Measurements from ENCODE around the gene PTGDS. TPM values are rescaled to one million over a fixed set of nuclear protein-coding genes. Genes with fewer than 3 reads are reported as not detected.

Gene PTGDS
- total RNA-seq, 1 donor from 2014 or later = 477 TPM

- no peak for TF ChIP-seq CTCF (IDR thresholded peaks at IDR 0.05)
- H3K9me3 ChIP-seq = no peaks in the 10 kb centered on the region
- H3K4me3 ChIP-seq = no peak overlapping the region
- intact Hi-C loops (cut with DNase I) = loop anchor here (5.0 to 10.0 kb wide), 2 partner anchors 86 to 244 kb away; partner anchors contain the start of genes C8G and FBXW5
- no peaks in the 10 kb centered on the region for H3K27me3 ChIP-seq
- H3K4me1 ChIP-seq = peaks cover 45% of the 10 kb centered on the region
- peak; percentile 85 for DNase-seq
- peak overlapping the region; percentile 36 for H3K27ac ChIP-seq
- peak; percentile 1 for ATAC-seq
- no peaks in the 10 kb centered on the region for H3K36me3 ChIP-seq
Observed at GRCh38 chr9:137030538-137031527, 53.5 kb downstream of the PTGDS start.

Other genes starting within 250 kb of the PTGDS start
- 11.2 TPM for gene LCN10, start 234.6 kb upstream of the PTGDS start, total RNA-seq
- gene LCN6, start 229.0 kb upstream of the PTGDS start, total RNA-seq = 21.5 TPM
- not detected for gene LCN8, start 219.3 kb upstream of the PTGDS start, total RNA-seq
- not detected for gene LCN15, start 213.0 kb upstream of the PTGDS start, total RNA-seq
- gene TMEM141, start 186.2 kb upstream of the PTGDS start, total RNA-seq = 64.4 TPM
- 4.0 TPM for gene CCDC183, start 181.2 kb upstream of the PTGDS start, total RNA-seq
- gene RABL6, start 169.6 kb upstream of the PTGDS start, total RNA-seq = 68.2 TPM
- 2.7 TPM for gene AJM1, start 135.0 kb upstream of the PTGDS start, total RNA-seq
- 82.1 TPM for gene PHPT1, start 128.1 kb upstream of the PTGDS start, total RNA-seq
- gene MAMDC4, start 125.2 kb upstream of the PTGDS start, total RNA-seq = 12.9 TPM
- 250 TPM for gene EDF1, start 111.2 kb upstream of the PTGDS start, total RNA-seq
- 14.8 TPM for gene TRAF2, start 91.0 kb upstream of the PTGDS start, total RNA-seq
- 91.2 TPM for gene FBXW5, start 32.8 kb upstream of the PTGDS start, total RNA-seq
- gene C8G, start 32.3 kb upstream of the PTGDS start, total RNA-seq = 1.1 TPM
- gene LCN12, start 25.2 kb upstream of the PTGDS start, total RNA-seq = 2.6 TPM
- gene LCNL1, start 5.5 kb downstream of the PTGDS start, total RNA-seq = 5.1 TPM
- 53.1 TPM for gene PAXX, start 14.9 kb downstream of the PTGDS start, total RNA-seq
- 80.7 TPM for gene CLIC3, start 19.1 kb downstream of the PTGDS start, total RNA-seq
- gene ABCA2, start 50.7 kb downstream of the PTGDS start, total RNA-seq = 44.3 TPM
- gene FUT7, start 54.6 kb downstream of the PTGDS start, total RNA-seq = 0.81 TPM
- 152 TPM for gene NPDC1, start 68.7 kb downstream of the PTGDS start, total RNA-seq
- 0.41 TPM for gene ENTPD2, start 76.6 kb downstream of the PTGDS start, total RNA-seq
- 0.84 TPM for gene SAPCD2, start 93.1 kb downstream of the PTGDS start, total RNA-seq
- 30.7 TPM for gene UAP1L1, start 100.0 kb downstream of the PTGDS start, total RNA-seq
- gene MAN1B1, start 109.5 kb downstream of the PTGDS start, total RNA-seq = 39.4 TPM
- 183 TPM for gene DPP7, start 137.2 kb downstream of the PTGDS start, total RNA-seq
- gene GRIN1, start 161.7 kb downstream of the PTGDS start, total RNA-seq = 0.64 TPM
- not detected for gene LRRC26, start 192.5 kb downstream of the PTGDS start, total RNA-seq
- gene TMEM210, start 194.6 kb downstream of the PTGDS start, total RNA-seq = not detected
- gene ANAPC2, start 211.1 kb downstream of the PTGDS start, total RNA-seq = 51.4 TPM
- gene SSNA1, start 211.2 kb downstream of the PTGDS start, total RNA-seq = 55.5 TPM
- gene TPRN, start 223.2 kb downstream of the PTGDS start, total RNA-seq = 22.3 TPM
- gene TMEM203, start 228.1 kb downstream of the PTGDS start, total RNA-seq = 28.7 TPM
- gene NDOR1, start 228.2 kb downstream of the PTGDS start, total RNA-seq = 16.7 TPM
- 6.7 TPM for gene RNF208, start 244.7 kb downstream of the PTGDS start, total RNA-seq
- gene CYSRT1, start 247.7 kb downstream of the PTGDS start, total RNA-seq = 0.41 TPM
- 0.35 TPM for gene RNF224, start 250.0 kb downstream of the PTGDS start, total RNA-seq

Data from upper lobe of right lung (tissue), 1 donor.